ENCODE measurements around the gene SLC16A8. TPM values are rescaled to one million over a fixed set of nuclear protein-coding genes. Genes with fewer than 3 reads are reported as not detected.

Gene SLC16A8
- total and polyA plus RNA-seq, 9 of the 15 experiments (the other 6 are each of a cell fraction or from before 2014, with no cell fraction given) = not detected

DNA sequence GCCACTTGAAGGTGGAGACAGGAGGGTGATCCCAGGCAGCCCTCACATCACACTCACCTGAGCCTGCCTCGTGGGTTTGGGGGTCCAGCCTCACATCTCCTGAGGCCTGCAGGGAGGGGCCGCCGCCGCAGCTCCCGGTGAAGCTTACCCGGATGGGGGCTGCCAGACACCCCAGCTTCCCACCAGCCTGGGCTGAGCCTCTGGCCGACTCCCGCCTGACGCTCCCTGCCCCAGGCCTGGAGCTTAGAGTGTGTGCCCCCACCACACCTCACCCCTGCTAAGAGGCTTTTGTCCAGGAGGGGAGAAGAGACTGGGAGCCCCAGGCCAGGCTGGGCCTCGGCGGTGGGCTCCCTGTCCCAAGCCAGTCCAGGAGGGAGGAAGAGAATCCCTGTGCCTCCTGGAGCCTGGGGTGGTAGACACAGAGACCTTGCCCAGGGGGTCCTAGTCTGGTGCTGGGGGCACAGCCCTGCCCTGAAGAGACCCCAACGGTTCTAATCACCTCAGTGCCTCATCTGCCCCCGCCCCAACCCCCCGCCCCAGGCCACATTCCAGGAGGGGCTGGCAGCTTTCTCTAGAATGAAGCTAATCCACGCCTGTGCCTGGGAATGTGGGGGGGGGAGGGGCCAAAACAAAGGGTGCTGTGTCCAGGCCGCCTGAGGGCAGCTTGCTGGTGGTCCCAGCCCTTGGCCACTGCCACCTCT lies at the start of gene SLC16A8 (continued):
- TF ChIP-seq, protein P1, sequence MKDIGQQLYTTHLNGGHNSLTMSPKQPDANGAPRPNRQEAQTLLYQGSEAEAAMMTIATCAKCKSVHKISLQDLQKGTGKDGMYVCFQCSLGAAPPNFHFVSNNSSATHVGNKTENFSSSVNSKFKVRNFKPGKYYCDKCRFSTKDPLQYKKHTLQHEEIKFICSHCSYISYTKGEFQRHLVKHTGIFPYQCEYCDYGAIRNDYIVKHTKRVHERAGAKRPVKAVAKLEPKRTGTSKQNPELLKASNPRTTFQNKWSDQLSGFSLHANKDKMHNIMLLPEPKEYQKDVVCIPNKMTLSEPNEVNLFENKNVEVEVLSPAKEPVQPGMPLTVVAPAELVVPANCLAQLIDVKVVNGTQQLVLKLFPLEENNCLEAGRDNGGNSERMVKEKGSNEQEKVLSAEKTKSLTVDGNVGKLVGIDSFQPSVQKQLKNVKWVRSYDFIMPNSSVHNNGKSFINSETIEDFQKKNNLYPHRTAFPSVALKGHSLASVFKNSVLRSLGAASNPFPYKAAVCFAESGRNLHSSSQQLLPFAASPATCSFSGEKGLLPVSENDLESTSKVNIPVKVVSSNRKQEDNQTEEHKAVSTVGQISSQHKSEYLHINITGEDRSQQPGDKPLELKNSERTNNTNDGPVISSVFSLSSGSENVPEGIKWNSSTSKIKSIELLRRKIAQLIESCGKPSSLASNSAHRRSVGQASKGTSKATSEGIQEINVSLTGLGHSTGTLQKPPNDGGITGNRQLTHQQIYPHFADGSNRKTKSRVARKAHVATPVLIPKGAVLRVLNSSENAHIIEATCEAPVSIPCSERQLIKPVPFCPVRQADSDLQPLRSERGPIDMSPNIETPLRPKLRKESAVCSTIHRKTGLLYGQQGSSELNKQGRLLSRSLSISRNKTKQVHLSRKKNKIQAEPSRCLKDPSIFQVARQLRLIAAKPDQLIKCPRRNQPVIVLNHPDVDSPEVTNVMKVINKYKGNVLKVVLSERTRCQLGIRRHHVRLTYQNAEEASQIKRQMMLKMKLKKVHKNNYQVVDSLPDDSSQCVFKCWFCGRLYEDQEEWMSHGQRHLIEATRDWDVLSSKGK (CRISPR knock-in tag; IDR thresholded peaks at IDR 0.05) = no peak
- TF ChIP-seq MCM2 (IDR thresholded peaks at IDR 0.05; ENCODE audit: low read depth) = no peak
- TF ChIP-seq, protein P2, sequence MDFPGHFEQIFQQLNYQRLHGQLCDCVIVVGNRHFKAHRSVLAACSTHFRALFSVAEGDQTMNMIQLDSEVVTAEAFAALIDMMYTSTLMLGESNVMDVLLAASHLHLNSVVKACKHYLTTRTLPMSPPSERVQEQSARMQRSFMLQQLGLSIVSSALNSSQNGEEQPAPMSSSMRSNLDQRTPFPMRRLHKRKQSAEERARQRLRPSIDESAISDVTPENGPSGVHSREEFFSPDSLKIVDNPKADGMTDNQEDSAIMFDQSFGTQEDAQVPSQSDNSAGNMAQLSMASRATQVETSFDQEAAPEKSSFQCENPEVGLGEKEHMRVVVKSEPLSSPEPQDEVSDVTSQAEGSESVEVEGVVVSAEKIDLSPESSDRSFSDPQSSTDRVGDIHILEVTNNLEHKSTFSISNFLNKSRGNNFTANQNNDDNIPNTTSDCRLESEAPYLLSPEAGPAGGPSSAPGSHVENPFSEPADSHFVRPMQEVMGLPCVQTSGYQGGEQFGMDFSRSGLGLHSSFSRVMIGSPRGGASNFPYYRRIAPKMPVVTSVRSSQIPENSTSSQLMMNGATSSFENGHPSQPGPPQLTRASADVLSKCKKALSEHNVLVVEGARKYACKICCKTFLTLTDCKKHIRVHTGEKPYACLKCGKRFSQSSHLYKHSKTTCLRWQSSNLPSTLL (IDR thresholded peaks at IDR 0.05) = no peak

DNA sequence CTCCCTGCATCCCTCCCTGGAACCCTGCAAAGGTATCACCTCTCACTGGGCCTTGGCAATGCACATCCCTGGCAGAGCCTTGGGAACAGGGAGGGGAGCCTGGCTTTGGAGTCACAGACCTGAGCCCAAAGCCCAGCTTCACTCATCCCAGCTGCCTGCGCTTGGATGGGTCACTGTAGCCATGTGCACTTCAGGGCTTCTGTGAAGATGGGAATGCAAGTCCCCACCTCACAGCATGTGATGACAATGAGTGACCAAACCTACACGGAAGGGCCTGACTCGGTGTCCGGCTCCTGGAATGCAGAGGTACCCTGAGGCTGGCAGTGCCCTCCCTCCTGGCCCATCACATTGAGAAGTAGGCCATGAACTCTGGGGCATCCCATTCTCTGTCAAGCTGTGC lies 49.3 kb upstream of the SLC16A8 start:
- H3K4me3 ChIP-seq = no peak overlapping the region
- H3K4me1 ChIP-seq (replicated peaks in 1 of 2; ENCODE audit: control insufficient read depth in 2 of 2, insufficient read depth in 2 of 2, low read length in 2 of 2) = peaks cover 0 to 12% of the 10 kb centered on the region in 2 experiments; a peak in 3 of 5 replicates
- in situ Hi-C loops (cut with MboI) = no loop called here
- no peak overlapping the region for H3K9ac ChIP-seq (ENCODE audit: insufficient read depth in 1 of 2, low read depth in 2 of 2, low read length in 2 of 2)
- no peaks in the 10 kb centered on the region for H3K27me3 ChIP-seq (ENCODE audit: control insufficient read depth in 2 of 2, insufficient read depth in 2 of 2, low read length in 2 of 2)
- no peak overlapping the region for H3K27ac ChIP-seq (ENCODE audit: extremely low read depth, low read depth, low read length)
- ChIA-PET CTCF (ENCODE audit: low intra/inter-chr PET ratio) (no interaction called here), POLR2A (no interaction called here)
- BruUV-seq (replicated peaks) = no TSS peak
- FAIRE-seq (no peak), DNase-seq (ENCODE audit: extremely low read depth in 1 of 4, low spot score in 3 of 4) (no peak), ATAC-seq (no peak)
- H2AFZ ChIP-seq (ENCODE audit: low read depth, low read length) = no peak overlapping the region
- intact Hi-C loops (cut with micrococcal nuclease) = no loop called here
- no peaks in the 10 kb centered on the region for H4K20me1 ChIP-seq (replicated peaks; ENCODE audit: control insufficient read depth, insufficient read depth, low read length)
- no peaks in the 10 kb centered on the region for H3K9me3 ChIP-seq (replicated peaks; ENCODE audit: control insufficient read depth, insufficient read depth, low read depth, low read length)
- H3K79me2 ChIP-seq (ENCODE audit: control insufficient read depth, insufficient read depth, low read length) = no peaks in the 10 kb centered on the region
- H3K9me1 ChIP-seq (ENCODE audit: control insufficient read depth, insufficient read depth, low read length) = no peaks in the 10 kb centered on the region
- 58% methylated on average over 2 of the region's 4 CpGs for WGBS (ENCODE audit: insufficient coverage, low coverage, missing lambda C conversion rate)
- H3K36me3 ChIP-seq (ENCODE audit: control insufficient read depth, insufficient read depth, low read length) = no peaks in the 10 kb centered on the region
- H3K4me2 ChIP-seq (ENCODE audit: insufficient read depth, low read length) = no peak overlapping the region
